GM12872 (cell line): ENCODE data around the gene EIF5A.

Experiments used
- TF ChIP-seq, protein P1 (sequence below): IDR thresholded peaks from 3 replicates; pipeline ENCODE4 v1.5.1; 2011; ENCODE audit warnings: low read depth, mild to moderate bottlenecking, low read length, moderate library complexity; ENCODE audit not compliant: insufficient read depth

EIF5A gene

DNA sequence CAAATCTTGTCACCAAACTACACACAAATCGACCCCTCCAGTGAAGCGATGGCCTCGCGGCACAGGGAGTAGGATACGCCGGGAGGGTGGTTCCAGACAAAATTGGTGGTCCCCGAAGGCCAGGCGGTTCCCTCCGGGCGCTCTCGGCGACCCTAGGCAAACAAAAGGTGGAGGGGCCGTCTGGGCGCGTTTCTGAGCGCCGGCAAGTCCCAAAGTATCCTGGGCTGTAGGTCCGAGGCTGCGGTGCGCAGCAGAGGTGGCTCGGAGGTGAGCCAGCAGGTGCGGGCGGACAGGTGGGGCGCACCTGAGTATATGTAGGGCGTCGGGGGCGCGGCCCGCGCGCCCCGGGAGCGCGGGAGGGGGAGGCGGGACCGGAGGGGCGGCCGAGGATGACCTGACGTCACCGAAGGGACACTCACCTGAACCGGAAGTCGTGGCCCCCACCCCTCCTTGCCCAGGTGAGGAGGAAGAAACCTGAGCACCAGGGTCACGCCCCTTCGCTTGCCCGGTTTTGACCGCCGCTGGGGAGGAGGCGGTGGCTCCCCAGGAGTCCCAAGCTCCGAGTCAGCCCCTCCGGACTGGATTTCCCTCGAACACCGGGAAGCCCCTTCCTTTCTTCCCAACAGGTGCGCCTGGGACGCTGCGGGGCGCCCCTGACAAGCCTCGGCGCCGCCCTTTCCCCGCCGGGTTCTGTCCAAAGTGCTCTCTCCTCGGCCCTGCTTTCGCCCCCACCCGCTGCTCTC is 45.1 kb upstream of the EIF5A start, which contains the start of gene CLDN7:
Gene CLDN7 (minus strand): TSS at position 287 of the 743 bp plus-strand sequence. CDS start 435 bp downstream, outside the sequence.
- TF ChIP-seq, protein P1, sequence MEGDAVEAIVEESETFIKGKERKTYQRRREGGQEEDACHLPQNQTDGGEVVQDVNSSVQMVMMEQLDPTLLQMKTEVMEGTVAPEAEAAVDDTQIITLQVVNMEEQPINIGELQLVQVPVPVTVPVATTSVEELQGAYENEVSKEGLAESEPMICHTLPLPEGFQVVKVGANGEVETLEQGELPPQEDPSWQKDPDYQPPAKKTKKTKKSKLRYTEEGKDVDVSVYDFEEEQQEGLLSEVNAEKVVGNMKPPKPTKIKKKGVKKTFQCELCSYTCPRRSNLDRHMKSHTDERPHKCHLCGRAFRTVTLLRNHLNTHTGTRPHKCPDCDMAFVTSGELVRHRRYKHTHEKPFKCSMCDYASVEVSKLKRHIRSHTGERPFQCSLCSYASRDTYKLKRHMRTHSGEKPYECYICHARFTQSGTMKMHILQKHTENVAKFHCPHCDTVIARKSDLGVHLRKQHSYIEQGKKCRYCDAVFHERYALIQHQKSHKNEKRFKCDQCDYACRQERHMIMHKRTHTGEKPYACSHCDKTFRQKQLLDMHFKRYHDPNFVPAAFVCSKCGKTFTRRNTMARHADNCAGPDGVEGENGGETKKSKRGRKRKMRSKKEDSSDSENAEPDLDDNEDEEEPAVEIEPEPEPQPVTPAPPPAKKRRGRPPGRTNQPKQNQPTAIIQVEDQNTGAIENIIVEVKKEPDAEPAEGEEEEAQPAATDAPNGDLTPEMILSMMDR = no peak

DNA sequence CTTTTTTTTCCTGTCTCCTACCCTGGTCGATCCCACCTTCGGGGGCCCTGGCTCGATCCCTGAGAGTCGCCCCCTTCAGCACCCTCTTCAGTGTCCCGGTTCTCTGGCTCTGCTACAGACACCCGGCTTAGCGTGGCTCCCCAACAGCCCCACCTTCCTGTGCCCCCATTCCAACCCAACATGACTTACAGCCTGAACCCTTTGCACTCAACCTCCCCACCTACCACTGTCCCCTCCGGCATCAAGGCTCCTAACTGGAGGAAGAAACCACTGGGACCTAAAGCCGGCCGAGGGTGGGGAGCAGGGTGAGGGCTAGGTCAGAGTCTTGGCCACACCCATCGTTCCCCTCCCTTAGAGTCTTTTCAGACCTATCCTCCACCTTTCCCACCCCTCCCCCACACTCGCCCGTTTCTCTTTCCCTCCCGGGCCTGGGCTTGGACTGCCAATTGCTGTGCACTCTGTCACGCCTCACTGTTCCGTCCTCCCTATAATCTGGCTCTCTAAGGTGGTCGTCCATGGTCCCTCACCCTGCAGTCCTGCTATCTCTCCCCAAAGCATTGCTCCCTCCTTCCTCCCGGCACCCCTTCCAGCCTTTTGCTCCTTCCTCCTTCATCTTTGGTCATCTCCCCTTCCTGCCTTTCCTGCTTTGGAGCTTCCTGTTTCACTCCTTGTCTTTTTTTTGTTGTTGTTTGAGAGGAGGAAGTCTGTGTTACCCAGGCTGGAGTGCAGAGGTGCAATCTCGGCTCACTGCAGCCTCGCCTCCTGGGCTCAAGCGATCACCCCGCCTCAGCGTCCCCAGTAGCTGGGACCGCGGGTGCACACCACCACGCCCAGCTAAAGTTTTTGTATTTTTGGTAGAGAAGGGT is 44.3 kb upstream of the EIF5A start:
- TF ChIP-seq, protein P1 = no peak

DNA sequence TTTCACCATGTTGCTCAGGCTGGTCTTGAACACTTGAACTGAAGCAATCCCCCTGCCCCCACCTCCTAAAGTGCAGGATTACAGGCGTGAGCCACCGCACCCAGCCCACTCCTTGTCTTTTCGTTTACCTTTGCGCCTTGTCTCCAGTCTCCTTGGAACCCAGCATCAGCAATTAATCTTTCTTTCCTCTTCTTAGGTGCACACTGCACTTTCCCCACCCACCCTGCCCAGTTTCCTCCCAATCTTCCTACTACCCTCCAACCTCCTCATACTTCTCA is 43.7 kb upstream of the EIF5A start:
- TF ChIP-seq, protein P1 = no peak

DNA sequence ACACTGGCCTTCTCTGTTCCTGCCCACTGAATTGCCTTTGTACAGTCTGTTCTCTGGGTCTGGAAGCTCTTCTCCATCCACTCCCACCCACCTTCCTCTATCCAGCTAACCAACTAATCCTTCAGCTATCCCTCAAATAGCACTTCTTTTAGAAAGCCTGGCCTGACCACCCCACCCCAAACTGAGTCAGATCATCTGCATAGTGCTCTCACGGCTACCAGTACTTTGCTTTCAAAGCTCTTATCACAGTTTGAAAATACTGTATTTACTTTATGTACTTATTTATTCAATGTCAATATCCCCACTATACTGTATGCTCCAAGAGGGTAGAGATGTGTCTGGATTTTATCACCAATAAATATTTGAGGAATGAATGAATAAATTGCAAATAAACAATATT is 40.6 kb upstream of the EIF5A start:
- TF ChIP-seq, protein P1 = no peak

DNA sequence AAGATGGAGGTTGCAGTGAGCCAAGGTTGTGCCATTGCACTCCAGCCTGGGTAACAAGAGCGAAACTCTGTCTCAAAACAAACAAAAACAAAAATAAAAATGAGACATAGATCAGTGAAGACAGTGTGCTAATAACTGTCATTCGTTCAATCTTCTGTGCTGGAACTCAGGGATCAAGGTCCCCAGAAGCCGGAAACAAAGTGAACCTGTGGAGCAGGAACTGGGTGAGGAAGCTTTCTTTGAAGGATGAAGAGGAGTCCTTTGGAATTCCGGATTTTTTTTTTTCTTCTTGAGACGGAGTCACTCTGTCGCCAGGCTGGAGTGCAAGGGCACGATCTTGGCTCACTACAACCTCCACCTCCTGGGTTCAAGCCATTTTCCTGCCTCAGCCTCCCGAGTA is 28.0 kb upstream of the EIF5A start:
- TF ChIP-seq, protein P1 = no peak

DNA sequence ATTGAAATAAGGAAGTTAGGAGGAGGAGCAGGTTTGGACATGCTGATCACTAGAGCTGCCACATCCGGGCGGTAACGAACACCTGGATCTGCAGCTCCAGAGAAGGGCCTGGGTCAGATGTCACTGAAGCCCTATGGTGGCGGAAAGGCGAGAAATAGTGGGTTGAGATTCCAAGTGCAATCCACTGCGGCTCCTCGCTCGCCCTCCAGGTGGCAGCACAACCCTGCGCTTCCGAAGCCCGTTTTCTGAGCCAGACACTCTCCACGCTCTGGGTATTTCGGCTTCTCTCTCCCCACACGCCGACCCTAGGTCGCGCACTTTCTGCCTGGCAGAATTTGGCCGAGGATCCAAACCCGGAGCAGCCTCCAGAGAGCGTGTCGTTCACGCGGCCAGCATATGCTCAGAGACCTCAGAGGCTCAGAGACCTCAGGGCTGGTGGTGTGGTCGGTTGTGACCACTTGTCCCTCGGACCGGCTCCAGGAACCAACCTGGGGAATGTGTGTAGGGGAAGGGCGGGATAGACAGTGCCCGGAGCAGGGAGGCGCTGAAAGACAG is 26.8 kb upstream of the EIF5A start:
- TF ChIP-seq, protein P1 = peak; percentile 98
